HT1080 (cell line): ENCODE measurements around the gene CST9. TPM values are rescaled to one million over a fixed set of nuclear protein-coding genes. Genes with fewer than 3 reads are reported as not detected.
A peak's percentile ranks its signal among the peaks of the same experiment; 100 is the strongest.

Experiments used
- DNase-seq: peaks from one replicate; pipeline ENCODE4 v3.0.0-alpha.2; 2015; ENCODE audit warnings: low read depth
- polyA plus RNA-seq, 2 experiments: library from polyadenylated mRNA; depleted of rRNA; stranded (reverse); fragments of >200 nt; gene quantifications; 2 replicates each; pipeline ENCODE4 v1.2.3, GENCODE V29; 2015
- total RNA-seq: library from RNA; depleted of rRNA; stranded (reverse); fragments of >200 nt; shearing (Covaris generic); gene quantifications from 2 replicates; pipeline ENCODE4 v1.2.3, GENCODE V29; 2014; rRNA removed

Gene CST9
- not detected in 2 replicates for total RNA-seq
- not detected in 2 replicates for polyA plus RNA-seq (2015; cell fraction: cytosol; rRNA removed)
- not detected in 2 replicates for polyA plus RNA-seq (2015; cell fraction: nucleus; rRNA removed)

GRCh38 chr20:23605867-23606651 lies at the start of gene CST9:
TSS of gene CST9 (minus strand) at chr20:23605917. CDS start at chr20:23605864, 53 bp downstream.
- no peak for DNase-seq

- DNase-seq = no peak
Observed at GRCh38 chr20:23654717-23655116, 49.0 kb upstream of the CST9 start.

GRCh38 chr20:23654000-23654399 lies 48.3 kb upstream of the CST9 start:
- DNase-seq = no peak

GRCh38 chr20:23653400-23653938 lies 47.8 kb upstream of the CST9 start:
- no peak for DNase-seq

- DNase-seq = no peak
Observed at GRCh38 chr20:23652926-23653325, 47.2 kb upstream of the CST9 start.

GRCh38 chr20:23652371-23652770 lies 46.7 kb upstream of the CST9 start:
- DNase-seq = peak; percentile 37

GRCh38 chr20:23651117-23651516 lies 45.4 kb upstream of the CST9 start:
- DNase-seq = no peak

- DNase-seq = no peak
Observed at GRCh38 chr20:23649830-23650417, 44.2 kb upstream of the CST9 start.

- no peak for DNase-seq
Observed at GRCh38 chr20:23649242-23649641, 43.5 kb upstream of the CST9 start.

GRCh38 chr20:23647346-23647745 lies 41.6 kb upstream of the CST9 start:
- no peak for DNase-seq

- no peak for DNase-seq
Observed at GRCh38 chr20:23646106-23646873, 40.6 kb upstream of the CST9 start.

GRCh38 chr20:23645575-23645974 lies 39.9 kb upstream of the CST9 start:
- DNase-seq = no peak

- DNase-seq = no peak
Observed at GRCh38 chr20:23644164-23644563, 38.4 kb upstream of the CST9 start.

- DNase-seq = no peak
Observed at GRCh38 chr20:23643659-23644058, 37.9 kb upstream of the CST9 start.

GRCh38 chr20:23641936-23642751 lies 36.4 kb upstream of the CST9 start:
- peak; percentile 82 for DNase-seq

- no peak for DNase-seq
Observed at GRCh38 chr20:23640671-23641667, 35.3 kb upstream of the CST9 start.

GRCh38 chr20:23640018-23640601 lies 34.4 kb upstream of the CST9 start:
- DNase-seq = no peak

GRCh38 chr20:23639490-23639958 lies 33.8 kb upstream of the CST9 start:
- DNase-seq = no peak

GRCh38 chr20:23638309-23638708 lies 32.6 kb upstream of the CST9 start:
- no peak for DNase-seq
